NCI-H2171 treated with DMSO at 0.1 percent for 48 hours (cell line): Measurements from ENCODE around the gene STX18.
"Not testable (repeated sequence)": the region's sequence is repeated elsewhere in the genome, so short reads cannot be mapped to it uniquely, and the experiment has no call there.

Experiments
- DNase-seq: peaks from one replicate; lab custom pipeline; 2025; lab: John Stamatoyannopoulos, UW

The STX18 gene

DNA sequence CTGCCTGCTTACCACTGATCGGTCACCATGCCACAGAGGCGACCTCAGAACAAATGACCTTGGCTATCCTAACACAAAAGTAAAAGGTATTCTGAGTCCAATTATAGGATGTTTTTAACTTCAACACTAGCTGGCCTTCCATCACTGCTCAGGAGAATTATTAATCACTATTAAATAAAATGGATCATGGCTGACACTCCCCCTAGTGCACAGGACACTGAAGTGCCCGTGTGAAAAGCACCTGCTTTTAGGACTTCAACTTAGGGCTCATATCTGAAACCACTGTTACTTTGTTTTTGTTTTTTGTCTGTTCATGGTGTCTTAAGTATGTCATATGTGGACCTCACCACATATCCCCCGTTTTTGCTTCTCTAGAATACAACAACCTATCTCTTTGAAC is 33.9 kb downstream of the STX18 start:
- DNase-seq, result no peak

DNA sequence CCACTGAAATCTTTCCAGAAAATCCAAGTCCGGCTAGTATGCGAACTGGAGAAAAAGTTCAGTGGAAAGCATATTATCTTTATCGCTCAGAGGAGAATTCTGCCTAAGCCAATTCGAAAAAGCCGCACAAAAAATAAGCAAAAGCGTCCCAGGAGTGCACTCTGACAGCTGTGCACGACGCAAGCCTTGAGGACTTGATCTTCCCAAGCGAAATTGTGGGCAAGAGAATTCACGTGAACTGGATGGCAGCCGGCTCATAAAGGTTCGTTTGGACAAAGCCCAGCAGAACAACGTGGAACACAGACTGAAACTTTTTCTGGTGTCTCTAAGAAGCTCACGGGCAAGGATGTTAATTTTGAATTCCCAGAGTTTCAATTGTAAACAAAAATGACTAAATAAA is 34.4 kb downstream of the STX18 start:
- DNase-seq, result no peak

DNA sequence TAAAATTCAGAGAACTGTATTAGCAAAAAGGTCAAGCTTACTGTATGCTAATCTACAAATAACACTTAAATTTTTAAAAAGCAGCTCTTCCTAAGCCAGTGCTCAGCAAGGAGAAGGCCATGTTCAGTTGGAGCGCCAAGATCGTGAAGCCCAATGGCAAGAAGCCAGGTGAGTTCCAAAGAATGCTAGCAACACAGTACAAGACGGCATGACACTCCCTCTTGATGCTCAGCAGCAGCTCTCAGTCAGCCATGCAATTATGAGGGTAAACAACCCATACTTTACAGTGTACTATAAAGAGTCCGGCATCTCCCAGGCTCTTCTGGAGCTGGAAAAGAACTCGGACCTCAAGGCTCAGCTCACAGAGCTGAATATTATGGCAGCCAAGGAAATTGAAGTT is 34.9 kb downstream of the STX18 start:
- no peak for DNase-seq

GRCh38 chr4:4505211-4505610 is 36.6 kb downstream of the STX18 start:
- not testable (repeated sequence) for DNase-seq

GRCh38 chr4:4504783-4505182 is 37.1 kb downstream of the STX18 start:
- no peak for DNase-seq

DNA sequence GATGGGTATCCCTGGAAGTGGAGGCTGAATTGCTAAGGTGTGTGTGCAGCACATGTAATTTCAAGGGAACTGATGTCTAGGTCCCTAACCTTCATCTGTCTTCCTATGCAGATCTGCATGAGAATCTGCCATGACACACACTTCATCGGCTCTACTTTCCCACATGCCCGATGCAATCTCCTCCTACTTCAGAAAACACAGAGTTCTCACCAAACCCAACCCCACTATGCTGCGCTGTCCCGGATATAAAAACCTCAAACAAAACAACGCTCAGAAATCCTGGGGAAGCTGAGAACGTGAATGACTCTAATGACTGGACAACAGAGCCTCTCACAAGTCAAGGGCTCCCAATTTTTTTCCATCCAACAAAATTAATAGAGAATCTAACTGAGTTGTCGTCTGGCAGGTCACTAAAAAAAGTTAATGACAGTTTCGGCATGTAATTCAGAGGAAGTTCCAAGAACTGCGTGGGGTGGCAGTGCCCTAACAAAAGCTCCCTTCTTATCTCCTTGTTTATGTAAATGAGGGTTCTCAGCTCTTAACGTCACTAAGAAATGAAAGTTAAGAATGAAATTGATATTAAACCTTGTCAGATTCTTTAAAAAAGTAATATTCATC is 39.0 kb downstream of the STX18 start:
- no peak for DNase-seq

GRCh38 chr4:4501679-4502078 is 40.2 kb downstream of the STX18 start:
- DNase-seq, result no peak

DNA sequence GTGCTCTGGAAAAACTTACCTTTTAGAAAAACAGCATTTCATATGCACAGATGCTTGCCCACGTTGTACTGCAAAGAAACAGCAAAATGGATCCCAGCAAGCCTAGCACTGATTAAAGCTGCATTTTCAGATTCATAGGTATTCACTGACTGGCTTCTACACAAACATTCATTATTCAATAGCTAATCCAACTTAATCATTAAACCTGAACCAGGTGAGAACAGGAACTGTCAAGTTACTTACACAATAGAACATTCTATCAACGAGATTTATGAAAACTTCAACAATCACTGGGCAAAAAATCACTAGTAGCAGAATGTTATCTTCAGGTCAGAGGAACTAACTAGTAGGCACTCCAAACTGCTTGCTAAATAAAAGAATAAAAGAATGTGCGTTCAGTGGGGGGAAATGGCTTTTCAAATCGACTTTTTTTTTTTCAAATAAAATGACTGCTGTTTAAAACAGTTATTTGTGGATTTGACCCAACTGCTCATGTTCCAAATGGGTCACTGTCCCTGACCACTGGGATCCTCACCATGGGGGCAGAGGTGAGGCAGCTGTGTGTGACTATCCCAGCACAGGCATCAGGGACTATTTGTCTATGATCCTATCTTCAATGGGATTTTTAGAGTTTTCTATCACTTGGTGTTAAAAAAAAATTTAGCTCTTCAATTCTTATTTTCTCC is 42.3 kb downstream of the STX18 start:
- DNase-seq, result no peak

DNA sequence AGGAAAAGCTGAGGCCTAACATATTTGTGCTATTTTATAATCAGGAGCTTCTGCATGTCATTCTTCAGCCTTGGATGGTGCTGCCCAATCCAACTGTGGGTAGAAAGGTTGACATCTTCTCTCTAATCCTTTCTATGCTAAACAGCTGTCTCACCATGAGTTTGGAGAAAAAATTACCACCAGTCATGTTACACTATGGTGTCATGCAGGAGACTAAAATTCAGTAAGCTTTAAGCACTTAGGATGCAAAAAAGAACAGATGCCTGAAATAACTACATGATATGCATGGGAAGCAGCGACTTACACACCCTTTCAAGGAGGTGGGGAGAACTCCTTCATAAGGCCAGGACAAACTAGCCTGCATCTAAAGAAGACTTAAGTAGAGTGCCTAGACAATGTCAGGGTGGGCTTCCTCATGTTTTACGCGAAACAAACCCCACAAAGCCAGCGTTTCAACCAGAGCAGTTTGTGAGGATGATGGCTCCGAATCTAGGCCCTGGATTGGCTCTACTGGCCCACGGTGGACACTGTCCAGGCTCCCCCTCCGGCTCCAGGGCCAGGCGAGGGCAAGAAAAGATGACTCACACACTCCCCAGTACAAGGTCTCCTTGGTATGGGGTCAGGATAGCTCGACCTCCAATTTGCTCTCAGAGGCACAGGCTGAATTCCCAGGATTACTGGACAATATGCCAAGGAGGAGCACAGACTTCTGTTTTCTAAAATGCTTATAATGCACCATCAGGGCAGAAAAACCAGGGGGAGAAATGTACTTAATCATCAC is 45.1 kb downstream of the STX18 start:
- no peak for DNase-seq

- no peak for DNase-seq
Measured at GRCh38 chr4:4494882-4495281, 47.0 kb downstream of the STX18 start.

DNA sequence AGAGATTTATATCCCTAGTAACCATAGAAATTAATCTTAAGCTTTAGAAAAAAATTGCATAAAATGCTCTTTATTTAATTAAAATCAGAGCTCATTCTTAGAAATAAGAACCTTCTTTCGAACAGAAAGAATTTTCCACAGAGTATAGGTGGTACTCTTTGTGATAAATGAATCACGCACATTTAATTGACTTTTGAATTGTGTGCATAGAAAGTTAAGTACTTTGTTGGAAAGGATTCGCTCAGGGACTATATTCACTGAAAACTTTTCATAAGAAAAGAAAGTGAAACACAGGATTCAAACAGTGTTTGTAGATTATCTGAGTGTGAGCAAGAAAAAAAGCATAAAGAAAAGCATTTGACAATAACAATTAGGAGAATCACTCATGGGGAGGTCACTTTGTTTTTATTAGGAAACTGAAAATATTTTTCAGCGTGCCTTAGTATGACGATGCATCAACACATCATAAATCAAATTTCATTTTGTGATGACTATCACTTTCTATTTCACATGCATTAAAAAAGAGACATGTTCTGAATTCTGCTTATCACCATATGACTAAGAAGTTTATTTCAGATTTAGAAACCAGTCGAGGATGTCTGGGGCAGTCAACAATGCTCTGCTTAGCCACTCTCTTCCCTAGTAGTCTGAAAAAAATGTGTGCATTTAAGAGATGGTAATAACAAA is 49.5 kb downstream of the STX18 start:
- no peak for DNase-seq

- DNase-seq, result no peak
Measured at GRCh38 chr4:4491396-4491893, 50.4 kb downstream of the STX18 start.

GRCh38 chr4:4490816-4491215 is 51.0 kb downstream of the STX18 start:
- no peak for DNase-seq

GRCh38 chr4:4490041-4490440 is 51.8 kb downstream of the STX18 start:
- DNase-seq, result no peak

GRCh38 chr4:4488405-4489404 is 53.1 kb downstream of the STX18 start:
- DNase-seq, result peak; percentile 43

DNA sequence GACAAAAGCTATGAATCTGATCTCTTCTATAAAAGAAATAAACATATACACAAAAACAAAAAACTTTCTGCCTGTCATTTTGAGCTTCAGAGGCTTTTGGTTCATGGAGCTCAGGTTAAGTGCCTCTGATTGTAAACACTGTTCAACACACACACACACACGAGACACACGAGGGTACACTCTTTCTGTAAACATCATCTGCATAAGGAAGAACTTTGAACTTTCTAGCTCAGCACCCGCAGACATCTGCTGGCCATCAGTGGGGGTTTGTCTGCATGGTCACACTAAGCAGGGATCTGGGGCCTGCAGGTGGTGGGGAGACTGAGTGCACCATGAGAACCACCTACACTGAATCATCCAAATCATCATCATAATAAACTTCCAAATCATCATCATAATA is 54.9 kb downstream of the STX18 start:
- DNase-seq, result no peak

- DNase-seq, result no peak
Measured at GRCh38 chr4:4485806-4486205, 56.0 kb downstream of the STX18 start.

GRCh38 chr4:4481399-4481994 is 60.4 kb downstream of the STX18 start:
- no peak for DNase-seq

- DNase-seq, result peak; percentile 27
Measured at GRCh38 chr4:4480685-4481398, 61.0 kb downstream of the STX18 start.

DNA sequence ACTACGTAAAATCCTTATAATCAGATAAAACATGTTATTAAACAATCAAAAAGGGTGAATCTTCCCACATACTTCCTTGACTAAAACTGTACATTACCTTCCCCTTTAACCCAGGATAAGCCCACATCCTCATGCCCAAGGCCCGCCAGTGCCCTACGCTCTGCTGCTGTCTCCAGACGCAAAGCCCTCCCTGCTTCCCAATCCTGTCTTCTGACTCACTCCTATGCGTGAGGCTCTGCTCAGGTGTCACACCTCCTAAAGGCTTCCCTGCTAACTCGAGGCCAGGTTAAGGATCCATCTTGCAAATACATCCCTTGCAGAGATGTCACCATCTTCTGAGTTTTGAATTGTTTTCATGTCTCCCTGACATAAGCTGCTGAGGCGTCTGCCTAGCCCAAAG is 61.6 kb downstream of the STX18 start:
- DNase-seq, result no peak
